ENCODE measurements around the gene NCOA3. TPM values are rescaled to one million over a fixed set of nuclear protein-coding genes. Genes with fewer than 3 reads are reported as not detected.
"Not testable (repeated sequence)": the region's sequence is repeated elsewhere in the genome, so short reads cannot be mapped to it uniquely, and the experiment has no call there.

NCOA3 gene
- total RNA-seq (2014; rRNA removed; shearing (Covaris generic)) = 13.4 and 13.7 TPM in 2 replicates

DNA sequence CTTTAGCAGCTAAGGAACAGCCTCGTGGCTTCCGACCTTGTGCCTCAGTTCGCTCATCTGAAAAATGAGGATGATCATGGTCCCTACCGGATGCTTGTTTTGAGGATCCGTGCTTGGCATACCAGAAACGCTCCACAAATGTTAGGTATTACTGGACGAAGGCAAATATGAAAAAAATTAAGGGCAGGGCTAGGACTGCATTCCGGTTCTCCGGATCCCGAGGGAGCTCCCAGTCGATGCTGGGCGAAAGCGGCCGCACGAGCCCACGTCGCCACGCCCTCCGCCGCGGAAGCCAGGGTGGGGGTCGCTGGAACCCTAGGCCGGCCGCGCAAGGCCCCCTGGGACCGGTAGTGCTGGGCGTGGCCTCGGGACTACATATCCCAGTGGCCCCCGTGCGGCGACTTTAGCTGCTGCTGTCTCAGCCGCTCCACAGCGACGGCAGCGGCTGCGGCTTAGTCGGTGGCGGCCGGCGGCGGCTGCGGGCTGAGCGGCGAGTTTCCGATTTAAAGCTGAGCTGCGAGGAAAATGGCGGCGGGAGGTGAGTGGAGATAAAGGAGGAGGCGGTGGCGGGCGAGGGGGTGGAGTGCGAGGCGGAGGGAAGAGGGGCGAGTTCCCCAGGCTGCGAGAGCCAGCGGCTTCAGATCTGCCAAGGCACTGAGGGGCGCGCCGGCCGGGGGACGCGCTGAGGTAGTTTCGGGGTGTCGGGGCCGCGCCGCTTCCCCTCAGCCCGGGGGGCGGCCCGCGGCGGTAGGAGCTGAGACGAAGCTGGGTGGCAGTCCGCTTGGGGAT is at the start of gene NCOA3:
NCOA3 (plus strand) TSS at position 406 of the 789 bp plus-strand sequence. CDS start 120,361 bp downstream, outside the sequence.
- peak; percentile 96 for DNase-seq (ENCODE audit: low read depth)

DNA sequence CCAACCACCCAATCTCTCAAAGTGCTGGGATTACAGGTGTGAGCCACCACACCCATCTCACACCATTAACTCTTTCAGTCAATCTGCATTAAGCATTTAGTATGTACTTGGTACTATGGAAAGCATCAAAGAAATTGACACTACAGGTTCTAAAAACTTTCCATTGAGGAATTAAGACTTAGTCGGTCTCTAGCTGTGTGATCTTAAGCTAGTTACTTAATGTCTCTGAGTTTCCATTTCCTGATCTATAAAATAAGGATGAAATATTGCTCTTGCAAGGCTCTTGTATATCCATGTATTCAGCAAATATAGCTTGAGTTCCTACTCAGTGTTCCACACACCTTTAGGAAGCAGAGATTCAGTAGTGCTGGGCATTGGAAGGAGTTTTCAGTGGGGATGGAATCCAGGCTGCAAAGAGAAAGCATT is 48.9 kb upstream of the NCOA3 start:
- DNase-seq (ENCODE audit: low read depth) = no peak

DNA sequence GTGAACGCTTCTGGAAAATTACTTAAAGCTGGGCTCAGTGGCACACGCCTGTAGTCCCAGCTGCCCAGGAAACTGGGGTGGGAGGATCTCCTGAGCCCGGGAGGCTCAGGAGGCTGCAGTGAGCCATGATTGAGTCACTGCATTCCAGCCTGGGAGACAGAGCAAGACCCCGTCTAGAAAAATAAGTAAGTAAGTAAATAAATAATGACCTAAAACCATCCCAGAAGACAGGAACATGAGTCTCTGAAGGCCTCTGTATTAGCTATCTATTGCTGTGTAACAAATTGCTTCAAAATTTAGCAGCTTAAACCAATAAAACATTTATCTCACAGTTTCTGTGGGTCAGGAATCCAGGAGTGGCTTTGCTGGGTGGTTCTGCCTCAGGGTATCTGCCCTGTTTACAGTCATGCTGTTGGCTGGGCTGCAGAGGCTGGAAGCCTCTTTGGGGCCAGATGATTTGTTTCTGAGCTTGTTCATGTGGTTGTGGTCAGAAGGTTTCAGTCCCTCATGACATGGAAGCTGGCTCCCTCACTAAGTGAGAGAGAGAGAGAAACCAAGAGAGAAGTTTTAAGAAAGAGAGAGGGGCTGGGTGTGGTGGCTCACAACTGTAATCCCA is 48.4 kb upstream of the NCOA3 start:
- DNase-seq (ENCODE audit: low read depth) = peak; percentile 92

DNA sequence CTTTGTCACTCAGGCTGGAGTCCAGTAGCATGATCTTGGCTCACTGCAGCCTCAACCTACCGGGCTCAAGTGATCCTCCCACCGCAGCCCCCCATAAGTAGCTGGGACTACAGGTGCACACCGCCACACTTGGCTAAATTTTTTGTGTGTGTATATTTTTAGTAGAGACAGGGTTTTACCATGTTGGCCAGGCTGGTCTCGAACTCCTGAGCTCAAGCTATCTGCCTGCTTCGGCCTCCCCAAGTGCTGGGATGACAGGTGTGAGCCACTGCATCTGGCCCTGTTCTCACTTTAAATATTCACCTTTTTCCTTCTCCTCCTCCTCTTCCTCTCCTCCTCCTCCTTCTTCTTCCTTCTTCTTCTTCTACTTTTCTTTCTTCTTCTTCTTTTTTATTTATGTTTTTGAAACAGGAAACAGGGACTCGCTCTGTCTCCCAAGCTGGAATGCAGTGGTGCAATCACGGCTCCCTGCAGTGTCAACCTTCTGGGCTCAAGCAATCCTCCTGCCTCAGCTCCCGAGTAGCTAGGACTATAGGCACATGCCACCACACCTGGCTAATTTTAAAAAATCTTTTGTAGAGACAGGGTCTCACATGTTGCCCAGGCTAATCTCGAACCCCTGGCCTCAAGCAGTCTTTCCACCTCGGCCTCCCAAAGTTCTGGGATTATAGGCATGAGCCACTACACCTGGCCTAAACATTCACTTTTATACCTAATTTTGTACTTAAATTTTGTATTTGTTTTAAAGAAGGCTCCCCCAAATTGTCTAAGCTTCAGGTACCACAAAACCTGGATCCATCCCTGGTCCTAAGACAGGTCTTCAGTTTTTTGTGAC is 47.2 kb upstream of the NCOA3 start:
- DNase-seq (ENCODE audit: low read depth) = no peak

DNA sequence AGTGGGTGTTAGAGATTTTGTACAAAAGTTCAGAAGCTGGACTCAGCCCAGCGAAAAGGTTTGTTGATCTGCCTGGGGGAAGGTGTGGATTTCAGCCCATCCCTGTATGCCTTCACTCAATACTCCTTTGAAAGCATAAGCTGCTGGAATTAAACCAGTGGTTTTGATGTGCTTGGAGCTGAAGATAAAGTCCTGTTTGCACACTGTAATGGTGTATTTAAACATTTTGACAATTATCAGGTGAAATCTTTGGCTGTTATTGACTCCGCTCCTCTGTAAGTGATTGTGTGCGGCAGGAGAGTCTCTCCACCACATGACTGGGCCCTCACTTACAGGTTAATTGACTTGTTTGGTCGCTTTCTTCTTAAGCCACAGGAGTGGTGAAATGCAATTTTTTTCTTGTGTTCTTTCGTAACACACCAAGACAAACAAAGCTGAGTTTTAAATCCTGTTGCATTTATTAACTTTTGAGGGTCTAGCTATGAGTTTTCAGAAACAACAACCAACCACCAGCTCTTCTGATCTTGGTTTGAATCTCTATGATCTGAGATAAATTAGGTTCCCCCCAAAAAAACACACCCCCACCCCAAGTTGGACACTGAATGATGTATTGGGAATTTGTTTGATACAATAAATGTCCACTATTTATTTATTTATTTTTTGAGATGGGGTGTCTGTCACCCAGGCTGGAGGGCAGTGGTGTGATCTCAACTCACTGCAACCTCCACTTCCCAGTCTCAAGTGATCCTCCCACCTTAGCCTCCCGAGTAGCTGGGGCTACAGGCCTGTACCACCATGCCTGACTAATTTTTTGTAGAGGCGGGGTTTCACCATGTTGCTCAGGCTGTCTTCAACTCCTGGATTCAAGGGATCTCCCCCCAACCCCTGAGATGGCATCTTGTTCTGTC is 46.3 kb upstream of the NCOA3 start:
- no peak for DNase-seq (ENCODE audit: low read depth)

DNA sequence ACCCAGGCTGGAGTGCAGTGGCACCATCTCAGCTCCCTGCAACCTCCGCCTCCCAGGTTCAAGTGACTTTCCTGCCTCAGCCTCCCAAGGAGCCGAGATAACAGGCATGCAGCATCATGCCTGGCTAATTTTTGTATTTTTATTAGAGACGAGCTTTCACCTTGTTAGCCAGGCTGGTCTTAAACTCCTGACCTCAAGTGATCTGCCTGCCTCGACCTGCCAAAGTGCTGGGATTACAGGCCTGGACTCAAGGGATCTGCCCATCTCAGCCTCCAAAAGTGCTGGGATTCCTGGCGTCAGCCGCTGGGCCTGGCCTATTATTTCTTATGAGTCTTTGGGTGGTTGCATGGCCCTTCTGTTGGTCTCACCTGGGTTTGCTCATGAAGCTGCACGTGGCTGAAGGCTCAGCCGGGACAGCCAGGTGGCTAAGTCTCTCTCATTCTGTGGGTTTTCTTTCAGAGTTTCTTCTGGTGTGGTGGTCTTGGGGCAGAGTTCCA is 45.6 kb upstream of the NCOA3 start:
- no peak for DNase-seq (ENCODE audit: low read depth)

DNA sequence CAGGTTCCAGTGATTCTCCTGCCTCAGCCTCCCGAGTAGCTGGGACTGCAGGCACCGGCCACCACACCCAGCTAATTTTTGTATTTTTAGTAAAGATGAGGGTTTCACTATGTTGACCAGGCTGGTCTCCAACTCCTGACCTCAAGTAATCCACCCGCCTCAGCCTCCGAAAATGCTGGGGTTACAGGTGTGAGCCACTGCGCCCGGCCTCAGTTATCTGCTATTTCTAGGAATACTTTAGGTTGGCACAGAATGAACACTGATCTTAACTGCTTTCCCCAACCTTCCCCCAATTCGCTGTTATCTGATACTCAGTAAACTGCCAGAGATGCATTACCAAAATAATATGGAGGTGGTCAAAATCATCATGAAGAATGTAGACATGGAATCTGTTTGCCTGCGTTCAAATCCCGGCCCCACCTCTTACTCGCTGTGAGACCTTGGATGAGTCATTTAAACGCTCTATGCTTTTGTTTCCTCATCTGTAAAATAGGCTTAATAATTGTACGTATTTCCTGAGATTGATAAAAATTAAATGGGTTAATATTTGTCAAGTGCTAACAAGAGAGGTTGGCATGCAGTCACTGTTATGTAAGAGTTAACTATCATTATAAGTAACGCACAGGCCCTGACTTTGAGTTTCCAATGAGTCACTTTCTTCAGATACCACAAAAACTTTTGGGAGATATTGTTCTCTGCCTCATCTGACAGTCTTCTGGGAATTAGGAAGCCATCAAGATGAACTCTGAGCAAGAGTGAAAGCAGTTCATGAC is 44.5 kb upstream of the NCOA3 start:
- peak; percentile 28 for DNase-seq (ENCODE audit: low read depth)

DNA sequence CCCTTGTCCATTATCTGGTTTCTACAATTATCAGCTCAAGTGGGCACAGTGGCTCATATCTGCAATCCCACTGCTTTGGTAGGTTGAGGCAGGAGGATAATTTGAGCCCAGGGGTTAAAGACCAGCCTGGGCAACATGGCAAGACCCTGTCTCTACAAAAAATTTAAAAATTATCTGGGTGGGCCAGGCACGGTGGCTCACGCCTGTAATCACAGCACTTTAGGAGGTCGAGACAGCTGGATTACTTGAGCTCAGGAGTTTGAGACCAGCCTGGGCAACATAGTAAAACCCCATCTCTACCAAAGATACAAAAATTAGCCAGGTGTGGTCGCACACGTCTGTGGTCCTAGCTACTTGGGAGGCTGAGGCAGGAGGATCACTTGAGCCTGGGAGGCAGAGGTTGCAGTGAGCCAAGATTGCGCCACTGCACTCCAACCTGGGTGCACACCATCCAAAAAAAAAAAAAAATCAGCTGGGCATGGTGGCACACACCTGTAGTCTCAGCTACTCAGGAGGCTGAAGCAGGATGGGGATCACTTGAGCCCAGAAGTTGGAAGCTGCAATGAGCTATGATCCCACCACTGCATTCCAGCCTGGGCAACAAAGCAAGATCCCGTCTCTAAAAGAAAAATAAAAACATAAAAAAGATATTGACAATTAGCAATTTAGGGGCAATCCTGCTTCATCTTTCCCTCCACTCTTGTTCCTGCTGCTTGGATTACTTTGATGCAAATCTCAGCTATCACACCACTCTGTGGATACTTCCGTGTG is 43.2 kb upstream of the NCOA3 start:
- not testable (repeated sequence) for DNase-seq (ENCODE audit: low read depth)

DNA sequence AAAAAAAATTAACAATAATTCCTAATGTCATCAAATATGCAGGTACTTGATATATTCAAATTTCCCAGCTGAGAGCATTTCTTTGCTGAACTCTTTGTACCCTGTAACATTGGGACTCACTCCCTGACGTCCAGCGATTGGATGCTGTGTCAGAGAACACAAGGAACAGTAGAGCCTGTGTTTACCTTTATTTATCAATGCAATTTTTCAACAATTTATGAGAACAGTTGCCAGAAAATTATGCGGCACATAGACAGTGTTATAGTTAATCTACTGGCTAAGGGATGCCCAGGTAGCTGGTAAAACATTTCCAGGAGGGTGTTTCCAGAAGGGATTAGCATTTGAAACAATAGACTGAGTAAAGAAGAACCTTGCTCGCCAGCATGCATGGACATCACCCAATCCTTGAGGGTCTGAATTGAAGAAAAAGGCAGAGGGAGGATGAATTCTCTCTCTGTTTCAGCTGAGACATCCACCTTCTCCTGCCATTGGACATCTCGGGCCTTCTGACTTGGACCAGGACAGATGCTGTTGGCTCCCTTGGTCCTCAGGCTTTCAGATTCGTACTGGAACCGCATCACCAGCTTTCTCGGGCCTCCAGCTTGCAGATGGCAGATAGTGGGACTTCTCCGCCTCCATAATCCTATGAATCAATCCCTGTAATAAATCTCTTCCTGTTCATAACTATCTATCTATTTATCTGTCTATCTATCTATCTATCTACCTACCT is 42.2 kb upstream of the NCOA3 start:
- DNase-seq (ENCODE audit: low read depth) = no peak

DNA sequence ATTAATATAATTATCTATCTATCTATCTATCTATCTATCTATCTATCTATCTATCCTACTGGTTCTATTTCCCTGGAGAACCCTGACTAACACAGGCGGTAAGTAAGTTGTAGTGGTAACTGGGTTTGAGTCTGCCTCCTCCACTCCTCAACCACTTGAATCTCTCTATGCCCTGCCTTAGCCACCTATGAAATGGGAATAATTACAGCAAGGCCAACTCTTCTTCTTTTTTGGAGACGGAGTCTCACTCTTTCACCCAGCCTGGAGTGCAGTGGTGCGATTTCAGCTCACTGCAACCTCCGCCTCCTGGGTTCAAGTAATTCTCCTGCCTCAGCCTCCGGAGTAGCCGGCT is 41.0 kb upstream of the NCOA3 start:
- DNase-seq (ENCODE audit: low read depth) = not testable (repeated sequence)

DNA sequence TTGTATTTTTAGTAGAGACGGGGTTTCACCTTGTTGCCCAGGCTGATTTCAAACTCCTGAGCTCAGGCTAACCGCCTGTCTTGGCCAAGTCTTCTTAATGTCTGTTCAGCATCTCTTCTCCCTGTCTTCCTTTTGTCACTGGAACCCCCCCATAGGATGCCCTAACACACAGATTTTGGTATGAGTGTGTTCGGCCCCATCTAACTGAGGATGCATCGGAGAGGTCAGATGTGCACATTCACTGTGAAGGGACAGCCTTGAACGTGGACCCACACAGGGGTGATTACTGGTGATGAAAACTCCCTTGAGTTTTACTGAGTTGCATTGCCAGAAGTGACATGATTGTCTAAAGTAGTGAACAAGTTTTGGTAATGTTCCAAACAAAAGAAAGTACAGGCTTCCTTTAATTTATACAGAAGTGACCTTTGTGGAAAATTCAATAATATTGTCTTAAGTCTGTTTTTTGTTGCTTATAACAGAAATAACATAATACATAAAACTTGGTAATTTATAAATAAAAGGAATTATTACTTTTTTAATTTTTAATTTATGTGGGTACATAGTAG is 40.5 kb upstream of the NCOA3 start:
- DNase-seq (ENCODE audit: low read depth) = no peak

DNA sequence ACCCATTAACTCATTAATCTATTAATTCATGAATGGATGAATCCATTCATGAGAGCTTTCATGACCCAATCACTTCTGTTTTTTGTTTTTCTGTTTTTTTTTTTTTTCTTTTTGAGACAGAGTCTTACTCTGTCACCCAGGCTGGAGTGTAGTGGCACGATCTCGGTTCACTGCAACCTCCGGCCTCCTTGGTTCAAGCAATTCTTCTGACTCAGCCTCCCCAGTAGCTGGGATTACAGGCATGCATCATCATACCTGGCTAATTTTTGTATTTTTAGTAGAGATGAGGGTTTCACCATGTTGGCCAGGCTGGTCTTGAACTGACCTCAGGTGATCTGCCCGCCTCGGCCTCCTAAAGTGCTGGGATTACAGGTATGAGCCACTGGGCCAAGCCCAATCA is 39.8 kb upstream of the NCOA3 start:
- not testable (repeated sequence) for DNase-seq (ENCODE audit: low read depth)

DNA sequence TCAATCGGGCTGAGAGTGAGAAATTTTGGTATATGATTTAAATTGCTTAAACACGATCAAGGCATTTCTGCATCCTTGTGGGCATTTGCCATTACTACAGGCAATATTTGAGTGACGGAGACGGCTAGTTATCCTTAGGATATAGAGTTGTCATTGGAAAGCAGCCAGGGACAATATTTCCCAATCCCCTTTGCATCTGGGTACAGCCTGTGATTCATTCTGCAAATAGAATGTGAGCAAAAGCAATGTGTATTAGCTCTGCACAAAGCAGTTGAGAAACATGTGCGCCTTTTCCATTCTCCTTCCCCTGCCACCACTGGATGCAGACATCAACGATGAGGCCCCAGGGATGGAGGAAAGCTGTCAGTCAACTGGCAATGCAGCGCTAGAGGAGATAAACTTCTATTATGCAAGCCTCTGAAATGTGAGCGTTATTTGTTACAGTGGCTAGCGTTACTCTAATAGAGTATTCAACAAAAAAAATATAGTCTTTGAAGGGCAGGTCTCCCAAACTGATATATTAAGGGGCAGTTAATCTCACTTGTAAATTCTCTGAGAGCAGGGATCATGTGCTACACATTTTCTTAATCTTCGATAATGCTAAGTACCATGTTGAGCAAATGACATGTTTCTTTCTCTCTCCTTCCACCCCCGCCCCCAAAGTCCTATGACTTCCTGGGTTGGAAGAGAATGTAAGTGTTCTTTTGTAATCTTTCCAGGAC is 37.1 kb upstream of the NCOA3 start:
- peak; percentile 91 for DNase-seq (ENCODE audit: low read depth)

DNA sequence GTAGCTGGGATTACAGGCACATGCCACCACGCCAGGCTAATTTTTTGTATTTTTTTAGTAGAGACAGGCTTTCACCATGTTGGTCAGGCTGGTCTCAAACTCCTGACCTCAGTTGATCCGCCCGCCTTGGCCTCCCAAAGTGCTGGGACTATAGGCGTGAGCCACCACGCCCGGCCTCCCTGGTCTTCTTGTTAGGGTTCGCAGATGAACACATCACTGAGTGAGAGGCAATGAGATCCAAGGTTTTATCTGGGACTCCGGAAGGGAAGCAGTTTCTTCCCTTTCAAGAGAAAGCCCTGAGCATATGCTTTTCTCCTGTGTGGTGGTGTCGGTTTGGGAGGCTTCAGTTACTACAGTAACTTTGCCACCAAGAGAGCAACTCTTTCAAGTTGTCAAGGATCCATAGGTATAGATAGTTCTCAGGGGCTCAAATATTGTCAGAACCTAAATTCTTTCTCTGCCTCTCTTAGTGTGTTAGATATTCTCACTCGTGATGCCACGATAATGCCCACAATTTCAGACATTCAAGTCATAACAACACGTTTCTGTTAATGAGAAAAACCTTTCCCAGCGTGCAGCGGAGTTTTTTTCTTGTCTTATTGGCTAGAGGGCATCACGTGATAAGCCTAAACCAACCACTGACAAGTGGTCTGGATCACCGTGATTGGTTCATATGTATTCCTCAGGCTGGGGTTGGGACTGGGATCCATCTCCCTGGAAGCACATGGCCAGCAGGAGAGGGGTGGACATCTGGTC is 36.2 kb upstream of the NCOA3 start:
- no peak for DNase-seq (ENCODE audit: low read depth)

DNA sequence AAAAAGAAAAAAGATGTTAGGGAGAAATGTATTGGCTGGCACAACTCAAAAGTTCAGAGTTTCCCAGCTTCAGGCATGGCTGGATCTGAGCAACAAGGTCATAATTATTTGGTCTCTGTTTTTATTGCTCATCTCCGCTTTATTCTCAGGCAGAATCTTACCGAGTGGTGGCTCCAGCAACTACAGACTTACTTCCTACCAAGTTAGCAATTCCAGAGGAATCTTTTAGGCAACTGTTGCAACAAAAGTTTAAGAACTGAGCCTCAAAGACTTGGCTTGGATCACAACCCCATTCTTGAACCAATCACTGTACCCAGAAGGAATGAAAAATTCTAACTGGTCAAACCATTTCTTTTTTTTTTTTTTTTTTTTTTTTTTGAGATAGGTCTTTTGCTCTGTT is 35.5 kb upstream of the NCOA3 start:
- no peak for DNase-seq (ENCODE audit: low read depth)

DNA sequence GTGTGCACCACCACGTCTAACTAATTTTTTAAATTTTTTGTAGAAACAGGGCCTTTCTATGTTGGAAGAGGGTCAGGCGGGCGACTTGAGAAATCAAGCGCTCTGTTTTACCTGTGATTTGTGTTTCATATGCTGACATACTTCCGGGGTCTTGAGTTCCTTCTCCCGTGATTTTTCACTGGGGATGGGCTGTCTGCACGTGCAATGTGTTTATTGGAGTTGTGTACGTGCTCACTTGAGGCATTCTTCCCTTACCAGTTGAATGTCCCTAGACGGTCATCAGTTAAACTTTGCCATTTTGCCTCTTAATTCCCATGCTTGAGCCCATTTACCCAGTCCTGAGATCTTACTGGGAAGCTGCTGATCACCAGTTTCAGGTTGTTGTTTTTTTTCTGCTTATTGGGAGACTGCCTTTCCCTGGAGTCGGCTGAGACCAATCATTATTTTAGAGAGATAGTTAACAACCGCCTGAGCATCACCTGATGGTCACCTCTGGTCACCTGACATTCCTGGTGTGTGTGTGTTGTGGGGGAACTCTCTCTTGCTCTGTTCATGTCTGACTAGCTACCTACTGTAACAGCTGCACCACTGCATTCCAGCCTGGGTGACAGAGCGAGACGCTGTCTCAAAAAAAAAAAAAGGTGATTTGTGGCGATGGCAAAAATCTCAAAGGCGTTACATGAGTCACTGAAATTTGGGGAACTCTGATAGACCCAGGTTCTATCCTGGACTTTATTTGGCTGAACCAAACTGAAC is 34.8 kb upstream of the NCOA3 start:
- DNase-seq (ENCODE audit: low read depth) = no peak

Measured in Daoy (cell line).